IMR-90 (cell line): ENCODE results near the gene PNMA6F.

Experiments
- CEBPB ChIP-seq: IDR thresholded peaks from 2 replicates; pipeline ENCODE4 v1.6.1; 2012; ENCODE audit warnings: low read depth, low read length, improper control_type of control experiment
- CTCF ChIP-seq: conservative IDR thresholded peaks from 2 replicates; pipeline ENCODE4 v1.5.1; 2012; ENCODE audit warnings: mild to moderate bottlenecking, low read depth, low read length, improper control_type of control experiment
- FOS ChIP-seq: fragments of 150-350 bp; IDR thresholded peaks from 2 replicates; pipeline ENCODE4 v1.6.1; 2016; ENCODE audit warnings: low read depth, low read length
- MAFK ChIP-seq: IDR thresholded peaks from 2 replicates; pipeline ENCODE4 v1.6.1; 2012; ENCODE audit warnings: low read depth, low read length, improper control_type of control experiment
- MAZ ChIP-seq: IDR thresholded peaks from 2 replicates; pipeline ENCODE4 v1.6.1; 2012; ENCODE audit warnings: low read depth, mild to moderate bottlenecking, low read length, improper control_type of control experiment, moderate library complexity, borderline replicate concordance
- MXI1 ChIP-seq: IDR thresholded peaks from 2 replicates; pipeline ENCODE4 v1.6.1; 2012; ENCODE audit warnings: low read depth, mild to moderate bottlenecking, low read length, moderate library complexity, borderline replicate concordance
- NFE2L2 ChIP-seq: fragments of 150-350 bp; IDR thresholded peaks from 2 replicates; pipeline ENCODE4 v1.6.1; 2016; ENCODE audit warnings: low read depth, mild to moderate bottlenecking, low read length
- POLR2A ChIP-seq: IDR thresholded peaks from 2 replicates; pipeline ENCODE4 v1.6.1; 2012; ENCODE audit warnings: mild to moderate bottlenecking, low read depth, low read length
- RAD21 ChIP-seq: IDR thresholded peaks from 2 replicates; pipeline ENCODE4 v1.6.1; 2012; ENCODE audit warnings: low read length, improper control_type of control experiment
- RCOR1 ChIP-seq: IDR thresholded peaks from 2 replicates; pipeline ENCODE4 v1.6.1; 2012; ENCODE audit warnings: mild to moderate bottlenecking, low read length, improper control_type of control experiment; ENCODE audit not compliant: insufficient replicate concordance
- RFX5 ChIP-seq: IDR thresholded peaks from 2 replicates; pipeline ENCODE4 v1.8.0; 2012; ENCODE audit warnings: low read depth, mild to moderate bottlenecking, low read length, moderate library complexity
- SMC3 ChIP-seq: fragments of 150-350 bp; IDR thresholded peaks from 2 replicates; pipeline ENCODE4 v1.6.1; 2016; ENCODE audit warnings: low read depth, mild to moderate bottlenecking, antibody characterized with exemption, low read length, moderate library complexity
- TF ChIP-seq, protein P1 (sequence below): fragments of 150-350 bp; IDR thresholded peaks from 2 replicates; pipeline ENCODE4 v1.6.1; 2017; ENCODE audit warnings: mild to moderate bottlenecking, antibody characterized with exemption, low read length, low read depth

- no peak for TF ChIP-seq MAFK
- TF ChIP-seq SMC3, result no peak
- TF ChIP-seq CTCF, result no peak
- TF ChIP-seq, protein P1, sequence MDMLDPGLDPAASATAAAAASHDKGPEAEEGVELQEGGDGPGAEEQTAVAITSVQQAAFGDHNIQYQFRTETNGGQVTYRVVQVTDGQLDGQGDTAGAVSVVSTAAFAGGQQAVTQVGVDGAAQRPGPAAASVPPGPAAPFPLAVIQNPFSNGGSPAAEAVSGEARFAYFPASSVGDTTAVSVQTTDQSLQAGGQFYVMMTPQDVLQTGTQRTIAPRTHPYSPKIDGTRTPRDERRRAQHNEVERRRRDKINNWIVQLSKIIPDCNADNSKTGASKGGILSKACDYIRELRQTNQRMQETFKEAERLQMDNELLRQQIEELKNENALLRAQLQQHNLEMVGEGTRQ, result no peak
- no peak for TF ChIP-seq POLR2A
- TF ChIP-seq MAZ, result no peak
- no peak for TF ChIP-seq RAD21
- TF ChIP-seq RFX5, result no peak
- TF ChIP-seq CEBPB, result no peak
- no peak for TF ChIP-seq RCOR1
- no peak for TF ChIP-seq MXI1
- no peak for TF ChIP-seq FOS
- no peak for TF ChIP-seq NFE2L2
Measured at GRCh38 chrX:153334654-153335295, 13.2 kb upstream of the PNMA6F start.
